ENCODE measurements around the gene ZFP82.

The ZFP82 gene

DNA sequence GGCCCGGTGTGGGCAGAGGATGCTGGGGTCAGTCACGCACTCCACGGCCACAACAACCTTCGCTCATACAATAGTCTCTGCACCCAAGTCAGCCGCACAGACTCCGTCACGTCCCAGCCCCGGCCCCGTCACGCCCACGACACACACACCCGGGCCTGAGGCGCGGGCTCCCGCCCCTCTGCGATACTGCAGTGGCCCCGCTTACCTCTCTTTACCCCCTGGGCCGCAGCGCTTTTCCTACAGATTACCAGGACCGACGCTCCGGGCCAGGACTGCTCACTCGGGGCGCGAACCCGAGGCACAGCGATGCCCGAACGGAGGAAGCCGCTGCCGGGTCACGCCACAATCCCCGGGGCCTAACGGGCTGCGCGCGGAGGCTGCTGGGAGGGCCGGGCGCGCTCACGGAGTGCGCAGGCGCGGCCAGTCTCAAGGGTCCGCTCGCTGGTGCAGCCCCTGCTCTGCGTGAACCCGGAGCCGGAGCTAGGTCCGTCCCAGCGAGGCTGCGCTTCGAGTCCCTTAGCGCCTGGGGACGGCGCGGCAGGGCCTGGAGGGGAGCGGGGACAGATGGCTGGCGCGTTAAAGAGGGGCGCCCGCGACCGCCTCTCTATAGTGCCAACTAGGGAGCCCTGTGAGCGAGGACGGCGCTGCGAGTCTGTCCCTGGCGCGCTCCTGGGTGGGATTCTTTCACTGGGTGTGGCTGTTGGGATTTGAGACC is at the start of gene ZFP82:
ZFP82 (minus strand) TSS at position 358 of the 715 bp plus-strand sequence. CDS start 8,855 bp downstream, outside the sequence.
- no peak for DNase-seq

GRCh38 chr19:36460046-36460445 is 41.6 kb upstream of the ZFP82 start:
- DNase-seq: no peak

GRCh38 chr19:36456831-36457230 is 38.4 kb upstream of the ZFP82 start:
- no peak for DNase-seq

- DNase-seq: no peak
These were observed 30.7 kb upstream of the ZFP82 start for GRCh38 chr19:36449059-36449670.

DNA sequence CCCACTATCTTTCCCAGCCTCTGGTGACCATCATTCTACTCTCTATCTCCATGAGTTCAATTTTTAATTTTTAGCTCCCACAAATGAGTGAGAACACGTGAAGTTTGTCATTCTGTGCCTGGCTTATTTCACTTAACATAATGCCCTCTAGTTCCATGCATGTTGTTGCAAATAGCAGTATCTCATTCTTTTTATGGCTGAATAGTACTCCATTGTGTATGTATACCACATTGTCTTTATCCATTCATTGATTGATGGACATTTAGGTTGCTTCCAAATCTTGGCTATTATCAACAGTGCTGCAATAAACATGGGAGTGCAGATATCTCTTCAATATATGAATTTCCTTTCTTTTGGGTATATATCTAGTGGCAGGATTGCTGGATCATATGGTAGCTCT is 22.9 kb upstream of the ZFP82 start:
- no peak for DNase-seq

GRCh38 chr19:36436531-36436930 is 18.1 kb upstream of the ZFP82 start:
- DNase-seq: no peak

DNA sequence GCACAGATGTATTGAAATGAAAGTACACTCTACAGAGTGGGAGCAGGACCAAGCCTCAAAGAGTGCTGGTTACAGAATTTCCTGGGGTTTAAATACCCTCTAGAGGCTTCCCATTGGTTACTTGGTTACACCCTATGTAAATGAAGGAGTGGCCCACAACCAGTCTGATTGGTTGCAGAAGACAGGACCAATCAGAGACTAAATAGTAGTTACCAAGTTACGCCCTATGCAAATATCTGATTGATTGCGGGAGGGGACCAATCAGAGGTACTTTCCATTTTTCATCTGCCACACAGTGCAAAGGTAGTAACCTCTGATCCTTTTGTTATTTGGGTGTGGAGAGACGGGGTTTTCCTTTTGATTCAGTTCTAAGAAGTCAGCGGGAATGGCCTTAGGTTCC is 5.5 kb upstream of the ZFP82 start:
- no peak for DNase-seq

DNA sequence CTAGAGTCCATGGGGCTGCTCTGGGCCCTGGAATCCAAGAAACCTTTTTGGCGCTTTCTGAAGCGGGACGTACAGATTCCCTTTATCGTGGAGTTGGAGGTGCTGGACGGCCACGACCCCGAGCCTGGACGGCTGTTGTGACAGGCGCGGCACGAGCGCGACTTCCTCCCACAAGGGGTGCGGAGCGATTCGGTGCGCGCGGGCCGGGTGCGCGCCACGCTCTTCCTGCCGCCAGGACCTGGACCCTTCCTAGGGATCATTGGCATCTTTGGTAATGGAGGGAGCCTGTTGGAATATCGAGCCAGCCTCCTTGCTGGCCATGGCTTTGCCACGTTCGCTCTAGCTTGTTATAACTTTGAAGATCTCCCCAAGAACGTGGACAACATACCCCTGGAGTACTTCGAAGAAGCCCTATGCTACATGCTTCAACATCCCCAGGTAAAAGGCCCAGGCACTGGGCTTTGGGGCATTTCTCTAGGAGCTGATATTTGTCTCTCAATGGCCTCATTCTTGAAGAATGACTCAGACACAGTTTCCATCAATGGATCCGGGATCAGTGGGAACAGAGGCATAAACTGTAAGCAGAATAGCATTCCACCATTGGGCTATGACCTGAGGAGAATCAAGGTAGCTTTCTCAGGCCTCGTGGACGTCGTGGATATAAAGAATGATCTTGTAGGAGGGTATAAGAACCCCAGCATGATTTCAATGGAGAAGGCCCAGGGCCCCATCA is 3.5 kb upstream of the ZFP82 start:
- no peak for DNase-seq

GRCh38 chr19:36420961-36421748 is 2.7 kb upstream of the ZFP82 start:
- DNase-seq: no peak

GRCh38 chr19:36417752-36418286 is 625 bp downstream of the ZFP82 start:
- DNase-seq: no peak

DNA sequence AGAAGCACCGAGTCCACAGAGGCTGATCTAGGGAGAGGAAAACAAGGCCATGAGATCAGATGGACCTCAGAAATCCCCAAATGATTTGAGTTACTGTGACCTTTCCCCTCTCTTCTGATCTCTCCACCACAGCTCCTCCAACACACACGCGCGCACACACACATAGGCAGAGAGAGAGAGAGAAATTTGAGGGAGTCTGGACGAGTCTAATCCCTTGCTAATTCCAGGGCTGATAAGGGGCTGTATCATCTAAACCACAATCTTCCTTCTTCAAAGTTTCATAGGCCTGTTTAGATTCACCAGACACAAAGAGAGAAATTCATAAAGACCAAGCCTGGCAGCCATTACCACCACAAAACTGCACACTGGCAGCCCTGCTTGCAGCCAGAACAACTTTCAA is 8.6 kb downstream of the ZFP82 start:
- DNase-seq: no peak

DNA sequence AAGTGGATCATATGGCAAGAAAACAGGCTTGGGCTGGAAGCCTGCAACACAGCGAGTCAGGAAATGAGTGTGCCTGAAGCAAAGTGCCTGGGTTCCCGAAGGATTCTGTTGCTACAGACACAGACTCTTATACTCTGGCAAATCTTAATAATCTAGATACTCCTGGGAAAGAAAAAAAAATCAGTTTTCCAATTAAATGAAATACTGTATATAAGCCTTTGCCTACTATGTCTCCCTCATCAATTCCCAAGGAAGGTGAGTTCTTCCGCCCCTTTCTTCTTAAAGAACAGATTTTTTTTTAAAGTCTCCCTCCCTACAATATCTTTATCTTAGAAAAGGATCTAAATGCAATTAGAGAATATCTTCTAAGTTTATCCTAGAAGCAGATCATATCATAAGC is 10.3 kb downstream of the ZFP82 start:
- DNase-seq: no peak

DNA sequence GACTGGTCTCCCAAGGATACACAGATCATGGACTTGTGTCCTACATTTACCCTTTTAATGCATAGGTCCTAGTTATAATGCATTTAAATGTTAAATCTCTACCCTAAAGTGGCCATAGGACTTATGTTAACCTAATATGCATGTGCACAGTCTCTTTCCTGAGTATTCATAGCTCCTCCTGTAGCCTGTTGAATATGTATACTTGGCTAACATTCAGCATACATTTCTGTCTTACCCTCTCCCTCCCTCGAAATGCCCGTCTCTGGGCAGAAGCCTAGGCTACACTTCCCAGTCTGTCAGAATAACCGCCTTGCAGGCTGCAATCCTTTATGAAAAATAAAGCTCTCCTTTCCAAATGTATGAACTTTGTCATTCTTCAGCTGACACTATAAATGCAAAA is 13.9 kb downstream of the ZFP82 start:
- DNase-seq: no peak

GRCh38 chr19:36401475-36401874 is 17.0 kb downstream of the ZFP82 start:
- DNase-seq: no peak

DNA sequence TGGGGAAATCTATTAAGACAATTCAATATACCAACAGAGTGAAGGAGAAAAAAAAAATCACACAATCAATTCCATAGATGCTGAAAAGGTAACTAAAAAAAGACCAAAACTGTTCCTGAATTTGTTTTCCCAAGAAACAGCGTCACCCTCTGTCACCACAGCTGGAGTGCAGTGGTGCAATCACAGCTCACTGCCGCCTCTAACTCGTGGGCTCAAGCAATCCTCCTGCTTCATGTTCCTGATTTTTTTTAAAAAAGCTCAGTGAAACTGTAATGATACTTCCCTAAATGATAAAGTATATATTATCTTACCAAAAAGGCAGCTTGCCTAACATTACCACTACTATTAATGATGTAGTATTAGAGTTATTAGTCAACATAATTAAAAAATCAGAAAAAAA is 19.9 kb downstream of the ZFP82 start:
- no peak for DNase-seq

GRCh38 chr19:36392916-36393673 is 25.3 kb downstream of the ZFP82 start:
- no peak for DNase-seq

- no peak for DNase-seq
These were observed 39.0 kb downstream of the ZFP82 start for GRCh38 chr19:36379510-36379819.

DNA sequence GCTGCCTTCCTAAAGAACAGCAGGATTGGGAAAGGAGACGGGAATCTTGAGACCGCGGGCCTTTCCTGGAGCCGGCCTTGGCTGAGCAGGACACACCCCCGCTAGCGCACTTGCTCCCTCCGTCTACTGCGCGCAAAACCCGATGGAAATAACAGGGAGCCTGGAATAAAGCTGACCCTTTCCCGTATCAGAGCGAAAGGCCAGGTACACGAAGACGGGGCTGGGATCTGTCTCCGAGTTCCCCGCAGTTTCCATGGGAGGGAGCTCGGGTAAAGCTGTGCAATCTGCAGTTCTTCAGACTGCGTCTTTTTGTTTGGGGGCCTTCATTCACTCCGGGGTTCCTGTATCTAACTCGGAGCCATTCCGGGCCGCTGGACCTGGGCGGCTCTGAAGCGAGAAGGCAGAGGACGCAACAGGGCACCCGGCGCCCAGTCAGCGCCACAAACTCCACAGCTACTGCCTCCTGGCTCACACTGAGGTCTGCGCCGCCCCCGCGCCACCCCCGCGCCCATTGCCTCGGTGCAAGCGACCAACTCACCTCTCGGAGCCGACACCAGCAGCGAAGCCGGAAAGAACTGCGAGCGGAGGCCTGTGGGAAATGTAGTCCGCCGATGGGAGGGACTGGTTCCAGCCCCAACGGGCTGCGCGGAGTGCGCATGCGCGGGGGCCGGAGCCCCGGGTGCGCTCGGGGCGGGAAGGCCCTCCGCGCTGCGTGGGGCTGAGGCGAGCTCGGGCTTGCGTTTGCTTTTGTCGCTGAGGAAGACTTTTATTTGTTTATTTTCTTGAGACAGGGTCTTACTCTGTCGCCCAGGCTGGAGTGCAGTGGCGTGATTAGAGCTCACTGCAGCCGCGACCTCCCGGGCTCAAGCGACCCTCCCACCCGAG is 39.6 kb downstream of the ZFP82 start, which contains the start of gene ZFP14:
ZFP14 (minus strand) TSS at position 577 of the 885 bp plus-strand sequence. CDS start 11,309 bp downstream, outside the sequence.
- peak; percentile 70 for DNase-seq

GRCh38 chr19:36377541-36378178 is 40.8 kb downstream of the ZFP82 start:
- DNase-seq: no peak

DNA sequence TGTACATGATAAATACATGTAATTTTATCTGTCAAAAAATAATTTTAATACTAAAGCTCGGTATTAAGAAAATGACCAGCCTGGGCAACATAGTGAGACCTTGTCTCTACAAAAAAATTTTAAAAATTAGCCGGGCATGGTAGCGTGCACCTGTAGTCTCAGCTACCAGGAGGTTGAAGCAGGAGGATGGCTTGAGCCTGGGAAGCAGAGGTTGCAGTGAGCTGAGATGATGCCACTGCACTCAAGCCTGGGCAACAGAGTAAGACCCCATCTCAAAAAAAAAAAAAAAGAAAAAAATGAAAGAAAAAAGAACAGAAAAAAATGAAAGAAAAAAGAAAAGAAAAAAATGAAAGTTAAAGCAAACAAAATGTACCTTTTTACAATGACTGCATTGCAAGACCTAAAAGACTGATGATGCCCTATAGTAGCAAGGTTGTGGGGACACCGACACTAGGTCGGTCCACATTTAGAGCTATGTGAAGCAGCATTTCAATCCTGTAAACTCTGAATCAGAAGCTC is 44.7 kb downstream of the ZFP82 start:
- no peak for DNase-seq

All from SHP77 treated with DMSO at 0.1 percent for 48 hours (cell line).